AG08395 (cell line): ENCODE results near the gene GABBR2.
A peak's percentile ranks its signal among the peaks of the same experiment; 100 is the strongest.

Experiments used
- DNase-seq: peaks from one replicate; pipeline ENCODE4 v3.0.0; 2012; ENCODE audit warnings: mixed read lengths, low spot score

Gene GABBR2

DNA sequence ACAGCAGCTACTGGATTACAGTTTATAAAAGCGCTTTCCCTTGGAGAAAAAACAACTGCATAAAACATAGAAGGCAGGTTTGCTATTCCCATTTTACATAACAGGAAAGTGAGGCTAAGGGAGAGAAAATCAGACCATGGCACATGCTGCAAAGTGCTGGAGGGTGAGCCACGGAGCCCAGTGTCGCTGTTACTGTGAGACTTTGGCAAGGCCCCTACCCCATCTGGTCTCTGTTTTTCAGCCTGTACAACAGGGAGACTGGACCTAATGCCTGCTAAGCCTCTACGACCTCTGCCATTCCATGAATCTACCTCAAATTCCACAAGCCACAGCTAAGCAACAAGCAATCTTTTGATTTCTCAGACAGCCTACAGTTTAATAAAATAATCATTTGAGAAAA is 139.2 kb downstream of the GABBR2 start:
- DNase-seq = no peak

DNA sequence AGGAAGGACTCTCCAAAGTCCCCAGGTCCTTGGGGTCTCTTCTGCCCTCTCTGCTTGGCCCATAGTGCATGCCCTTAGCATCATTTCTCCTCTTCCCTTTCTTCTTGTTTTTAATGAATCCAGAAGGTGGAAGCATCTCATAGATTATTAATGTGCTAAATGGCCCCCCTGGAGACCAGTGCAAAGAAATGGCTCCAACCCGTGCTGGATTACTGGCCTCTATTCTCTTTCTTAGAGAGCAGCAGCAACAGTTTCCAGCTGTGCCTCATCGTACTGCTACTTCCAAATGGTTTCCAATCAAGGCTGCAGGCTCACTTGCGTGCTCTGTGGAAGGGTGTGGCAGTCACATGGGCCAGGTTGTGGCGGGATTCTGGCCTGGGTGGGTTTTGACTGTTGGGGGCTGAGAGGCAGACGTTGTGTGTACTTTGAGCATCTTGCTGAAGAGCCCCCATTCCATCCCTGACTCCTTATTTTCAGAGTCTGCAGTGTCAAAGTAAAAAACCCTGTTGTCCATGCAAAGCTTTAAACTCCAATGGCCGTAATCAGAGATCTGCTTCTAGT is 139.7 kb downstream of the GABBR2 start:
- DNase-seq = no peak

DNA sequence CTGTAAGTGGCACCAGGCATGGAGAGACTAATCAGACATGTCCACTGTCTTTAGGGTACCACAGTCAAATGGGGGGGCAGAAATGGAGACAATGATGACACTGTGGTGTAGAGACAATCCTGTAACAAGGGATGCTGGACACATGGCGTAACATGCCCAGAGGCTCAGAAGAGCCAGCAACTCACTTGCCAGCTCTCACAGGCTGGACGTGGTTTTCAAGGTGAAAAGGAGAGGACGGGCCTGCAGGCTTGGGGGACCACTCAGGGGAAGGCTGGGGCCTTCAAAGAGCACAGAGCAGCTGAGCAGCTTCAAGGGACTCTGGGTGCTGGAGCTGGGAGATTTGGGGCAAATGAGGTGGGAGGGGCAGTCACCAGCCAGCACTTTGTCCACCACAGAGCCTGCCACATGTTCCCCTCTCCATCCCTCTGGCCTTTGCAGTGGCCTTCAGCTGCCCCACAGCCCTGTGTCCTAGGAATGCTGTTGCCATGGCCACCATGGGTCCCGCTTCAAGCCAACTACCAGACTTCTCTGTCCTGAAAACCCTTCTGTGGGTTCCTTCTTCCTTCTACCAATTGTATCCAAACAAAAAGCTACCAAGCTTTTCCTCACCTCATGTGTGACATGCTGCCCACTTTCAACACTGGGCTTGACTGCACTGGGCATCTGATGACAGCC is 140.4 kb downstream of the GABBR2 start:
- DNase-seq = no peak

DNA sequence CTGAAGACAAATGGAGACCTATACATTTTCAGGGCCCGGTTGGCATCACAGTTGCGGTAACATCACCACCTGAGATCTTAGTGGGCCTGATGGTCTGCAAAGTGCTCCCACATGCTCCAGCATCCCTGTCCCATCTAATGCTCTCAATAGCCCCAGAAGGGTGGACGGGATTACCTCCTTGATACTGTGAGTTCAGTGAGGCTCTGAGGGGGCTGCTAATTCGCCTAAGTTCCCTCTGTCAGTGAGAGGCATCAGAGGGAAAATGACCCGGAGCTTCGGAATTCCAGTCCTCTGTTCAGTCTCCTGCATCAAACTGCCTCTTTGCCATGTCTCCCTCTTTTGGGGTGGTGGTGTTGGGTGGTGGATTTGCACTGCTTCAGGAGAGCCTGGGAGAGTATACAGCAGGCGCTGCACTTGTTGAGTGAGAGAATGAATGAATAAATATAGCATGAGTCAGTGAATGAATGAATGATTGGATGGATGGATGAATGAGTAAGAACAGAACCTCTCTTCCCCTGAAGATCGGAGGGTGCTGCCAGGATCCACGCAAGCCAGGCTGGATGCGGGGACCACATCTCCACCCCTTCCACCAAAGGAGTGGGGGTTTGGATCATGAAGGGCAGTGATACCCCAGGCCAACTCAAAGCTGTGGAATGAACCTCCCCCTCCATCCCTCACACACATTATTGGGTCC is 141.0 kb downstream of the GABBR2 start:
- no peak for DNase-seq

DNA sequence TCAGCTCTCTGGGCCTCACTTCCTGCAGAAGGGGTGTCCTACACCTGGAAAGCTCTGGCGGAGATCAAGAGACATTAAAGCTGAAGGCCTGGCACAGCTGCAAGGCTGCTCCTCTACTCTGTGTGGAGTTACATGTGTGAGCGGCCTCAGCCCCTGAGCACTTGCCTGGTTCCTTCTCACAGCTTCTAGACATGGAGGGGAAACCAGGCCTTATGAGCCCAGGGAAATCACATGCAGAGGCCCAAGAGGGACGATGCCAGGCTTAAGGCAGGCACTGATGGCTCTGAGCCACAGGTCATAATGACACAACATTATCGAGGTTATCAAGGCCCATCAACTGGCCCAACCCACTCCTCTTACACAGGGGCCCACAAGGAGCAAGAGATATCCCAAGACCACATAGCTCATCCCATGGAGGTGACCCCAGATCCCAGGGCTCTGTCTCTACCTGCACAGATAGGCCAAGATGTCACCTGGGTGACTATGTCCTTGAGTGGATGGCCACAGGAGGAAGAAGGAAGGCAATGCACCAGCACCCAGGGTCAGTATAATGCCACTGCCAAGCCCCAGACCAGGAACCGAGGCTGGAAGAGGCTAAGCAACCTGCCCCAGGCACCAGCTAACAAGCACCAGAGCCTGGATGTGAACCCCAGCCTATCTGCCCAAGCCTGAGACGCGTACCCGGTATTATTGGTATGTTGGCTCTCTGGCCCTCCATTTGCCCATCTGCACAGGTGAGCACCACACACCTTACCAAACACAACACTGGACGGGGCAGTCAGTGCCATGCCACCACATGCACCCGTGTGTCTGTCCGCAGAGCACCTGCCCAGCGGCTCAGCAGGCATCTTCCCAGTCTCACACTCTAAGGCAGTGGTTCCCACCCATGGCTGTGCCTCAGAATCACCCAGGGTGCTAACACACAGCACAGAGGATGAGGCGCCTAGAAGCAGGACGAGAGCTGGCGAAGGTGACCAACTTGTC is 143.3 kb downstream of the GABBR2 start:
- DNase-seq = no peak

DNA sequence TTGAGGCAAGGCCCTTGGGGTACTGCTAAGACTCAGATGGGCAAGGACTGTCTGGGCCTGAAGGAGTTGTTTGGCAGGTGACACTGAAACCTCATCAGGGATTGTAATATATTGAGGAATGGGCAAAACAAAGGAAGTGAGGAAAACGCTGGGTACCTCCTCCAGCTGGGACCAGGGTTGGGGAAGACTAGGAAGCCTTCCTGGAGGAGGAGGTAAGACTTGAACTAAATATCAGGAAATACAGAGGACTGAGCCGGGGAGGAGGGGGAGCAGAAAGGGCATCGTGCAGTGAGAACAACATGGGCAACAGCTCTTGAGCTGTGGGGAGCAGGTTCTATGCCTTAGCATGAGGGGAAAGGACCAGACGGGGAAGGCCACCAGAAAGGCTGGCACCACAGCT is 144.0 kb downstream of the GABBR2 start:
- DNase-seq = no peak

DNA sequence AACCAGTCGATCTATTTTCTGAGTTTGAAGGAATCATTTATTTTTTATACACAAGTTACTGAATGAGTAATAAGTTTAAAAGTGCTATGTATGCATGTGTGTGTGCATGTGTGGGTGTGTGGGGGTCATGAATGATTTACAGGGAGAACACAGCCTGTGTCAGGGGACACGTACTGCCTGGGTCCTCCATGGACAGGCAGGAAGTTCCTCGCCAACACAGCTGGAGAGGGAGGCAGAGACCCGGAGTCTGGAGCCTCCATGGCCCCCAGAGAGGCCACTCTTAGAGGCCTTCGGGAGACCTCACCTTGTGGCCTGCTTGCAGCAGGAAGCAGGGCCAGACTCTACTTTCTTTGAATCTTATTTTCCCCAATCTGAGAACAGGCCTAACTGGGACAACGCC is 144.7 kb downstream of the GABBR2 start:
- DNase-seq = no peak

DNA sequence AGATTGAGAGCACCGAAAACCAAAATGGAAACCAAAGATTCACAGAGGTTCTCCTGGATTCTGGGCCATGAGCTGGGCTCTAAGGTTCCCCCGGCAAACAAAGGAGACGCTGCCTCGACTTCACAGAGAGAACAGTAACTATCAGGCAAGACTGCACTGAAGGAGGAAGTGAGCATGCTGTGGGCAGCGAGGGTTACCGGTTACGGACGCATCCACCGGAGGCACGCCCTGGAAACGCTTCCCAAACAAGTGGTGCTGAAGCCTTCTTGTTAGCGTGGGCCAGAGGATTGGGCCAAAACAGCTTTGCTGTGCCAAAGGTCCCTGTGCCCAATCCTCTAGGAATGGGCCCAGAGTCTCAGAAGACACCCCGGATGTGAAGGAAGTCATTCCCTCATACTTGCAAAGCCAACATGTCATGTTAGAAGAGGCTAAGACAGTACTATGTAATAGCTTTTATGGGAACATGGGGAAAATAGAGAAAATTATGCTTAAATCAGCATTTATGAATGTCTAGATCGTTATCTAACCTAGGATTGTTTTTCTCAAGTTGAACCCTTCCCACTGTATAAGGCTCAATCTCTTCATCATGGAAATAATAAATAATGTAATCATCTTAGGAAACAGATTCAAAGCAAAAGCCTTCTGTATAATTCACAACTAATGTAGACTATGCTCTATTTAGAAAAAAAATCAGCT is 145.4 kb downstream of the GABBR2 start:
- DNase-seq = no peak

DNA sequence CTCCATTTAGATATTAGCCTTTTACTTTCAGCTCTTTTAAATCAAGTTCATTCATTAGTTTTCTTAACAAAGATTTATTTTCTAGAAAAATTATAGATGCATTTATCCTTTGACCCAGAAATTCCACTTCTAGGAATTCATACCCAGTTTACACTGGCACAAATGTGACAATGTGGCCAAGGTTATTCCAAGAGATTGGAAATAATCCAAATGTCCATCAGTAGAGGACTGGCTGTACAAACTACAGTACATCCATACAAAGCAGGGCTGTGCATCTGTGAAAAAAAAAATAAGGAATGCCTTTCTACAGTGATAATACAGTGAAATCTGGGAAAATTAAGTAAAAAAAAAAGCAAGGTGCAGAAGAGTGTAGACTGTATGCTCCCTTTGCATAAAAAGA is 149.2 kb downstream of the GABBR2 start:
- no peak for DNase-seq

DNA sequence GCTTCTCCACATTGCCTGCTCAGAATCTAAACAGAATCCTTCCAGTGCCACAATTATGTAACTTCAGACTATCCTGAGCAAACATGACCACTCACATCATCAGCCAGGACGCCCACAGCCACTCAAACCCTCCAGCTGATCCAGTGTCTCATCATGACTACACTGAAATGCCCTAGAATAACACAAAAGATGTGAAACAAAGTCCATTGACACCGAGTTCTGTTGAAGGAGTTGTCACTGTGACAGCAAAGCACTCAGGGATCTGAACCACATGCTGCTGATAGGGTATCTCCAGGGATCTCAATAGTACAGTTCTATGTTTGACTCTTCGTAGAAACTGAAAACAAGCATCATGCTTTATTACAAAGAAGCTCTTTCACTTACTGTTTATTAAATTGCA is 150.2 kb downstream of the GABBR2 start:
- DNase-seq = peak; percentile 10

DNA sequence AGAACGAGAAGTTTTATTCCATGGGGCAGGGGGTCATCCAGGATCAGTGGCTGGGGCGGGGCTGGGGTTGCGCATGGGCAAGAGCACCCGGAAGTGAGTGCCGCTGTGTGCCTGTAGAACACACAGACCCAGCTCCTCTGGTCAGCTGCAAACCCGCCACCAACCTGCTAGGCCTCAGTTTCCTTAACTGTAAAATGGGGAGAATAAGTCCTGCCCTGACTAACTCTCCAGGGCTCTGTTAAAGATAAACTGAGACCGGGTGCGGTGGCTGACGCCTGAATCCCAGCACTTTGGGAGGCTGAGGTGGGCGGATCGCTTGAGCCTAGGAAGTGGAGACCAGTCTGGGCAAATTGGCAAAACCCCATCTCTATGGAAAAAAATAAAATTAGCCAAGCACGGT is 152.2 kb downstream of the GABBR2 start:
- no peak for DNase-seq

DNA sequence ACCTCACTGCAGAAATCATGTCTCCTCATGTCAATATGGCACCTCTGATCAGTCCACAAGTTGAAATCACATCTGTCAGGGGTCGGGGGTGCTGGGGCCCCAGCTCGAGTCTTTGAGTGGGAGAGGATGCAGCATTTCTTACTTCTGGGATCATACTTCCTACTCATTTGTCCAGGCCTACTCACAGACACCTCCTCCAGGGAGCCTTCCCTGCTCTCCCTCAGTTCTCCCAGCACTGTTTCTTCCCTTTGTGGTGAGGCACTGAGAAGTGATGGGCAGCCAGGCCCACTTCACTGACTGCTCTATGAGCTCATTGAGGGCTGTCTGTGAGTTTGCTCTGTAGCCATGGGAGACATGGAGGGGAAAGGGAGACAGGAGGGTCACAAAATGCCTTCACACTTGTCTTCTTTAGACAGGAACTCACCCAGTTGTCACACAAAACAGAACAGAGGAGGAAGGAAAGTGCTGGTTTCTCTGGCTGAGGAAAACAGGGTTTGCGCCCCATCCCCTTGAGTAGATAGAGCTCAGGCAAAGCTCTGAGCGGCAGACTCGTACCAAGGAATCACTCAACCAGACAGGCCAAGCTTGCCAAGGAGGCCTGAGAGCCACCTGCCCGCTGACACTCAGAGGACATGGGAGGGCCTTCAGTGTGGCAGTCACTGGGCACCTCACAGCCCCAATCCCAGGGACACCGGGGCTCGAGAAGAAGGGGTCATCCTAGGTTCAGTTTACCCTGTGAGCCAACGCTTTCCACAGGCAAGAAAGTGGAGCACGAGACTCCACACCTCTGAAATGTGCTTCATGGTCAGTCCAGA is 152.9 kb downstream of the GABBR2 start:
- DNase-seq = no peak

DNA sequence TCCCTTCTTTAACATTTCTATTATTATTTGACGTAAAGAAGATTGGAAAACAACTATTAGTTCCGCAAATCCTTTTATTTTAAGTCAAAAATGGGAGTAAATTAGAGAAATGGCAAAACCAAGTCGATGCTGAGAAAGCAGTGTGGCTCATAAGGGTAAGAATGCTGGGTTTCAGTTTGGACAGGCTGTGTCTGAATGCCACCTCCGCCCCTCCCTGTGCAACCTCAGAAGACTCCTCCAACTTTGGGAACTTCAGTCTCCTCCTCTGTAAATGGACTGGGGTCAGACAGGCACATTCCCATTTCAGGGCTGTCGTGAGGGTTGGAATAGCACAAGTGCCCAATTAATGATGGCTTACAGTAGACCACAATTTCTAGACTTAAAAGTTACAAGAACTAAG is 154.0 kb downstream of the GABBR2 start:
- no peak for DNase-seq

DNA sequence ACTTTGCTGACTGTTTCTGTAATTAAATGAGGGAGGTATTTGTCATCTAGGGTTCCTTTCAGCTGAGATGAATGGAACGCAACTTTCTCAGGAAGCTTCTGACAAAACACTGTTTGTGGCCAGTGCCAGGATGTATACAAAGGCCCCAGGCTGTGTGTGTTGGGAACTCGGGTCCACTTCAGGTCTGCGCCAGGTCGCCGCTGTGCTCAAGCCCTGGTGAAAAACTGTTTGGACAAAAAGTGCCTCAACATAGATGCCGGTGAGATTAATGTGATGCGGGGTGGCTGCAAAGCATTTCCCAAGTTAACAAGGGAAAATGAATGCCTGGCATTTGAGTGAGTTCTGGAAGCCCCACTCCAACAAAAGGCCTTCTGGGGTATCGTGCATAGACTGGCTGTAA is 156.4 kb downstream of the GABBR2 start:
- no peak for DNase-seq

DNA sequence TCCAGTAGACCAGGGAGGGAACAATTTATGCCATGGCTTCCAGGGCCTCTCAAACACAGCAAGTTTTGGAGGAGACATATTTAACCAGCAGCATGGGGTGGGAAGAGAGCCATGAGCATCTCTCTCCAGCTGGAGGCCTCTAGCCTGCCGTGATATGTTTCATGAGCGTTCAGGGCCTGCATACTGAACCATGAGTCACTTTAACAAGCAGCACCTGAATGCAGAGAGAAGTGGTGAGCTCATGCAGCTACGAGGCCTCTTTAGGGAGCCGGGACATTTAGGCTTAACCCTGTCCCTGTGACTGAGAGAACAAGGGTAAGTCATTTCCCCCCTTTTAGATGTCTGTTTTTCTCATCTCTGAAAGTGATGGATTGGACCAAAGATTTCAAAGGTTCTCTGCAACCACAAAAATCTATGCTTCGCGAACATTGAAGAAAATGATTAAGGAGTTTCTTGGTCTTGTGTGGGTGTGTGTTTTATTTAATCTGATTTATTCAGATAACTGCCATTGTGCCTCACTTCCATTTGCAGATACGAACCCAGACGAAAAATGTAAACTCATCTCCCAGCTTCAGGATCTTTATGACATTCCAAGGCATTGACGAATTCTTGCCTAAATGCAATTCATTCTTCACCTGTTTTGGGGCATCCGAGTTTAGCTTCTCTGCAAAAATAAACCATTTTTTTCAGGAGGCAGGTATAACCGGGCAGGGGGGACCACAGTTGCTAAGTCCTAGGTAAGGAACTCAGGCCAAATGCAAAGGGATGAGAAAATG is 157.0 kb downstream of the GABBR2 start:
- DNase-seq = peak; percentile 68

DNA sequence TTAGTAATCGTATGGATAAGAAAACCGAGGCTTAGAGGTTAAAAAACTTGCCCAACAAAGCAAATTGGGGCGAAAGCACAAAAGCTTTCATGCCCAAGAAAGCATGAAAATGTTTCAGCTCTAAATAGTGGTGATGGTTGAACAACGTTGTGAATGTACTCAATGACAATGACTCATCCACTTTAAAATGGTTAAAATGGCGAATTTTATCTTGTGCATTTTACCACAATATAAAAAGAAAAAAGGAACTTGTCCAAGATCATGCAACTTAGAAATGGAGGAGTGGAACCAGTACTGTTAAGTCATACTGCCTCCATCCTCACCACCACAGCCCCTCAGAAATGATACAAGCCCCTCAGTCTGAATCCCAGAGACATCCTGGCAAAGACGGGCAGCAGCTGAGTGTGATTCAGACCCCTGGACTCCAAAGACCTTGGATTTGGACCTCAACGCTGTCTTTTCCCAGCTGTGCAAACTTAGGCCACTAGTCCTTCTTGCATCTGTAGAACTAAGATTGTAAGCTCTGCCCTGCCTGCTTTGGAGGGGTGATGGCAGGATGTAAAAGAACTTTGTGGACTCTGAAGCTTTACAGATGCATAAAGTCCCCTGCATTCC is 158.4 kb downstream of the GABBR2 start:
- no peak for DNase-seq

DNA sequence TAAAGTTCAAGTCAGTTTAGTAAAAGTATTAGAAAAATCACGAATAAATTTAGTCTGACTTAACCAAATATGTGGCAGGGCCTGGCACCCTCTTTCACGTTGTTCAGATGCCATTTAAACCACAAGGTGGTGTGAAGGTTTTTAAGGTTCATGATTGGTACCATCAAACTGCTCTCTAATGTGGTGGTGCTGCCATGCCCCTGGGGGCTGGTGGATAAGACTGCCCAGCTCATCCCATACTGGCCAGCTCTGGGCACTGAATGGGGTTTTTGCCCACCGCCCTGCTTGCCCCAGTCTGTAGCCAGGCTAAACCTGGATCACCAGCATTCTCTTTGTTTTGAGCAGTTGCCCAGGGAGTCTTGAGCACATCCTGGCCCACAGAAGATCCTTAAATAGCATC is 159.3 kb downstream of the GABBR2 start:
- DNase-seq = no peak

DNA sequence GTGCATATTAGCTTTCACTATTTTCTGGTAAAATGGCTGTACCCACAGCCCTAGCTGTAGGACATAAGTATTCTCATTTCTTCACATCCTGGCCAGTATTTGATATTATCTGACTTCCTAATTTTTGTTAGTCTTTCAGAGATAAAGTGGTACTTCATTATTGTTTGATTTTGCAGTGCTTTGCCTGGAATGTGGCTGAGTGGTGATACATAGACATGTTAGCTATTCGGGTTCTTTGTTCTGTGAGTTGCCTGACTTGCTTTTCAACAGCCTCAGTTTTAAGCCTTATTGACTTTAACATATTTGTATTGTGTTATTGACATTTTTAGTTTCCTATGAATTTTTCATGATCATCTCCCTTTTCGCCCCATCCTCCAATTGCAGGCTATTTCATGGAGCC is 161.1 kb downstream of the GABBR2 start:
- DNase-seq = no peak

DNA sequence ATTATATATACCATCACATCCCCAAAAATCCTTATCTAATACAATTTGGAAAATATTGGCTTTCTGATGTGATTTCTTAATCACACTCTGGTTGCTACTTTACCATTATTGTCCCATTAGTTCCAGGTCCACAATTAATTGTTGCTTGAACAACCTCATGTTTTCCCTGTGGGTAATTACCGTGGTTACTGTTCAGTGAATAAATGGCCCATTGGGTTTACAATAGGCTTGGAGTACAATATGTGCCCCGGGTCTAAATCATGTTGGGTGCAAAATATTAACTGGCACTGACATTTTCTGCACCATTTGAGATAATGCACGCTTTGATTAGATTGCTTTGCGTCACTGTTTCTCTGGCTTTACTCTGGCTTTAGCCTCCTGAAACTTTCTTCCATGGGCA is 163.7 kb downstream of the GABBR2 start:
- no peak for DNase-seq
